Thymus (tissue), 11 donors: Measurements from ENCODE around the gene KDM4B. TPM values are rescaled to one million over a fixed set of nuclear protein-coding genes. Genes with fewer than 3 reads are reported as not detected.

Source experiments
- DNase-seq, 9 donors: peaks; one replicate each; pipeline ENCODE4 v3.0.0-alpha.2; 2013; ENCODE audit warnings: low spot score in 9 of 9, low read depth in 6 of 9, missing footprints in 1 of 9
- H3K27ac ChIP-seq, 2 donors: one replicate each; pipeline ENCODE4 v1.5.1; 2013; ENCODE audit warnings: control low read depth in 1 of 2, low read depth in 1 of 2, low read length in 1 of 2, mild to moderate bottlenecking in 1 of 2, moderate library complexity in 1 of 2
- H3K27me3 ChIP-seq, 2 donors: one replicate each; pipeline ENCODE4 v1.5.1; 2013; ENCODE audit warnings: low read length in 1 of 2; ENCODE audit not compliant: control insufficient read depth in 2 of 2, insufficient read depth in 1 of 2
- H3K36me3 ChIP-seq, 2 donors: one replicate each; pipeline ENCODE4 v1.5.1; 2013; ENCODE audit warnings: low read length in 1 of 2, mild to moderate bottlenecking in 1 of 2, moderate library complexity in 1 of 2; ENCODE audit not compliant: control insufficient read depth in 2 of 2, insufficient read depth in 2 of 2
- H3K4me1 ChIP-seq, 2 donors: one replicate each; pipeline ENCODE4 v1.5.1; 2013; ENCODE audit warnings: low read length in 2 of 2; ENCODE audit not compliant: control insufficient read depth in 2 of 2, insufficient read depth in 2 of 2
- H3K4me3 ChIP-seq, 2 donors: one replicate each; pipeline ENCODE4 v1.5.1; 2013; ENCODE audit warnings: low read length in 2 of 2, control low read depth in 1 of 2, mild to moderate bottlenecking in 1 of 2
- H3K9me3 ChIP-seq, 2 donors: one replicate each; pipeline ENCODE4 v1.5.1; 2013; ENCODE audit warnings: low read length in 1 of 2, mild to moderate bottlenecking in 1 of 2; ENCODE audit not compliant: control insufficient read depth in 2 of 2, insufficient read depth in 1 of 2
- WGBS: extraction: QIAGEN DNeasy Blood & Tissue Kit; methylation state at CpG from one replicate; pipeline ENCODE4 v1.1.7; 2013; 5-methylcytosine and 5-hydroxymethylcytosine counted together
- polyA plus RNA-seq: library from polyadenylated mRNA; stranded (reverse); fragments of 200-250 nt; gene quantifications from one replicate; pipeline ENCODE4 v1.2.3, GENCODE V29; 2013
- total RNA-seq: library from RNA; stranded (reverse); fragments of 120-200 nt; gene quantifications from one replicate; pipeline ENCODE4 v1.2.4, GENCODE V29; 2013
- donor health status: healthy.

The KDM4B gene
- total and polyA plus RNA-seq, 2 donors: 8.6 to 24.6 TPM

GRCh38 chr19:4997297-4997696 lies 28.4 kb downstream of the KDM4B start:
- Histone ChIP-seq H3K4me1 (no peaks in the 10 kb centered on the region), H3K36me3 (peaks cover 5 to 15% of the 10 kb centered on the region in 2 donors), H3K27ac (no peak overlapping the region), H3K9me3 (peaks cover 0 to 7% of the 10 kb centered on the region in 2 donors), H3K4me3 (no peak overlapping the region), H3K27me3 (no peaks in the 10 kb centered on the region)
- WGBS: 98% methylated on average over 12 of the region's 12 CpGs
- no peak for DNase-seq

GRCh38 chr19:5000120-5000611 lies 31.3 kb downstream of the KDM4B start:
- Histone ChIP-seq H3K4me3 (no peak overlapping the region), H3K9me3 (peaks cover 0 to 7% of the 10 kb centered on the region in 2 donors), H3K36me3 (peaks cover 5 to 15% of the 10 kb centered on the region in 2 donors), H3K27me3 (no peaks in the 10 kb centered on the region), H3K27ac (no peak overlapping the region), H3K4me1 (no peaks in the 10 kb centered on the region)
- 98% methylated on average over 6 of the region's 6 CpGs for WGBS
- DNase-seq: no peak

GRCh38 chr19:5001615-5002014 lies 32.7 kb downstream of the KDM4B start:
- H3K27me3 ChIP-seq: no peaks in the 10 kb centered on the region
- peaks cover 5 to 8% of the 10 kb centered on the region in 2 donors for H3K36me3 ChIP-seq
- H3K4me3 ChIP-seq: no peak overlapping the region
- DNase-seq: peak in 6 of 9 donors; percentile 8 to 52 (median 18)
- no peak overlapping the region for H3K27ac ChIP-seq
- H3K9me3 ChIP-seq: peaks cover 0 to 7% of the 10 kb centered on the region in 2 donors
- WGBS: 78% methylated on average over 3 of the region's 3 CpGs
- H3K4me1 ChIP-seq: no peaks in the 10 kb centered on the region

GRCh38 chr19:5002143-5002542 lies 33.2 kb downstream of the KDM4B start:
- Histone ChIP-seq H3K36me3 (peaks cover 0 to 5% of the 10 kb centered on the region in 2 donors), H3K27ac (no peak overlapping the region), H3K4me1 (no peaks in the 10 kb centered on the region), H3K9me3 (peaks cover 0 to 7% of the 10 kb centered on the region in 2 donors), H3K4me3 (no peak overlapping the region), H3K27me3 (no peaks in the 10 kb centered on the region)
- DNase-seq: no peak
- whole genome bisulfite sequencing: 98% methylated on average over 4 of the region's 4 CpGs

GRCh38 chr19:5003781-5004180 lies 34.9 kb downstream of the KDM4B start:
- Histone ChIP-seq H3K27me3 (no peaks in the 10 kb centered on the region), H3K9me3 (peaks cover 0 to 15% of the 10 kb centered on the region in 2 donors), H3K27ac (no peak overlapping the region), H3K36me3 (no peaks in the 10 kb centered on the region), H3K4me3 (no peak overlapping the region), H3K4me1 (no peaks in the 10 kb centered on the region)
- DNase-seq: no peak
- WGBS: 97% methylated on average over 18 of the region's 18 CpGs

GRCh38 chr19:5005096-5005495 lies 36.2 kb downstream of the KDM4B start:
- peaks cover 0 to 15% of the 10 kb centered on the region in 2 donors for H3K9me3 ChIP-seq
- WGBS: 95% methylated on average over 5 of the region's 5 CpGs
- no peak overlapping the region for H3K27ac ChIP-seq
- no peaks in the 10 kb centered on the region for H3K27me3 ChIP-seq
- H3K4me1 ChIP-seq: no peaks in the 10 kb centered on the region
- H3K36me3 ChIP-seq: peaks cover 0 to 2% of the 10 kb centered on the region in 2 donors
- no peak overlapping the region for H3K4me3 ChIP-seq
- DNase-seq: no peak

GRCh38 chr19:5006201-5006600 lies 37.3 kb downstream of the KDM4B start:
- no peaks in the 10 kb centered on the region for H3K4me1 ChIP-seq
- no peak overlapping the region for H3K27ac ChIP-seq
- no peak overlapping the region for H3K4me3 ChIP-seq
- peaks cover 0 to 2% of the 10 kb centered on the region in 2 donors for H3K36me3 ChIP-seq
- whole genome bisulfite sequencing: 88% methylated on average over 10 of the region's 10 CpGs
- no peak for DNase-seq
- peaks cover 0 to 11% of the 10 kb centered on the region in 2 donors for H3K9me3 ChIP-seq
- no peaks in the 10 kb centered on the region for H3K27me3 ChIP-seq

- no peak overlapping the region for H3K4me3 ChIP-seq
- H3K27ac ChIP-seq: no peak overlapping the region
- H3K36me3 ChIP-seq: peaks cover 0 to 2% of the 10 kb centered on the region in 2 donors
- H3K9me3 ChIP-seq: peaks cover 0 to 8% of the 10 kb centered on the region in 2 donors
- H3K4me1 ChIP-seq: no peaks in the 10 kb centered on the region
- no peak for DNase-seq
- no peaks in the 10 kb centered on the region for H3K27me3 ChIP-seq
- 93% methylated on average over 13 of the region's 13 CpGs for WGBS
These were observed 37.9 kb downstream of the KDM4B start for GRCh38 chr19:5006821-5007220.

GRCh38 chr19:5011476-5012238 lies 42.7 kb downstream of the KDM4B start:
- Histone ChIP-seq H3K4me1 (no peaks in the 10 kb centered on the region), H3K36me3 (peaks cover 7% of the 10 kb centered on the region in 2 donors), H3K27ac (no peak overlapping the region), H3K9me3 (peaks cover 0 to 8% of the 10 kb centered on the region in 2 donors), H3K4me3 (no peak overlapping the region), H3K27me3 (no peaks in the 10 kb centered on the region)
- DNase-seq: no peak
- WGBS: 97% methylated on average over 26 of the region's 26 CpGs
